H9 (cell line): ENCODE results near the gene ARFGEF3. TPM values are rescaled to one million over a fixed set of nuclear protein-coding genes. Genes with fewer than 3 reads are reported as not detected.

ENCODE experiments used
- DNase-seq: peaks from one replicate; pipeline ENCODE4 v3.0.0-alpha.2; 2017
- H2AFZ ChIP-seq: one replicate; pipeline ENCODE4 v1.6.1; 2013; ENCODE audit warnings: mild to moderate bottlenecking, low read length, control low read depth, moderate library complexity
- H2AK5ac ChIP-seq: 2 replicates; pipeline ENCODE4 v1.6.1; 2013; ENCODE audit warnings: low read length, control low read depth, mixed read lengths; ENCODE audit not compliant: insufficient read length
- H2BK120ac ChIP-seq: one replicate; pipeline ENCODE4 v1.6.1; 2013; ENCODE audit warnings: low read depth, mild to moderate bottlenecking, low read length, control low read depth, inconsistent platforms; ENCODE audit not compliant: poor library complexity, severe bottlenecking
- H2BK12ac ChIP-seq: 2 replicates; pipeline ENCODE4 v1.6.1; 2013; ENCODE audit warnings: low read length, control low read depth, mixed read lengths, low read depth; ENCODE audit not compliant: insufficient read length
- H2BK15ac ChIP-seq: 2 replicates; pipeline ENCODE4 v1.6.1; 2013; ENCODE audit warnings: low read depth, low read length, control low read depth
- H2BK20ac ChIP-seq: one replicate; pipeline ENCODE4 v1.6.1; 2013; ENCODE audit warnings: low read depth, mild to moderate bottlenecking, low read length, control low read depth, inconsistent platforms; ENCODE audit not compliant: poor library complexity, severe bottlenecking
- H2BK5ac ChIP-seq: 2 replicates; pipeline ENCODE4 v1.6.1; 2013; ENCODE audit warnings: low read length, control low read depth, mixed read lengths; ENCODE audit not compliant: insufficient read length
- H3K14ac ChIP-seq: 2 replicates; pipeline ENCODE4 v1.6.1; 2013; ENCODE audit warnings: low read length, control low read depth; ENCODE audit not compliant: insufficient read depth
- H3K18ac ChIP-seq: 2 replicates; pipeline ENCODE4 v1.6.1; 2013; ENCODE audit warnings: low read depth, mild to moderate bottlenecking, mixed read lengths, low read length, control low read depth; ENCODE audit not compliant: insufficient read length
- H3K23ac ChIP-seq: 2 replicates; pipeline ENCODE4 v1.6.1; 2013; ENCODE audit warnings: low read length, control low read depth, mixed read lengths, low read depth; ENCODE audit not compliant: insufficient read length
- H3K23me2 ChIP-seq: 2 replicates; pipeline ENCODE4 v1.6.1; 2013; ENCODE audit warnings: low read depth, mild to moderate bottlenecking, mixed read lengths, low read length, control low read depth; ENCODE audit not compliant: insufficient read length, poor library complexity, severe bottlenecking
- H3K27ac ChIP-seq: 2 replicates; pipeline ENCODE4 v1.5.1; 2013; ENCODE audit warnings: low read length, control low read depth, mixed read lengths, low read depth; ENCODE audit not compliant: insufficient read length
- H3K27me3 ChIP-seq: 2 replicates; pipeline ENCODE4 v1.6.1; 2013; ENCODE audit warnings: low read length, control low read depth, inconsistent platforms; ENCODE audit not compliant: insufficient read depth
- H3K4ac ChIP-seq: 2 replicates; pipeline ENCODE4 v1.6.1; 2013; ENCODE audit warnings: low read depth, mild to moderate bottlenecking, control low read depth, inconsistent platforms, low read length, moderate library complexity
- H3K4me1 ChIP-seq: 2 replicates; pipeline ENCODE4 v1.6.1; 2013; ENCODE audit warnings: low read length, control low read depth, inconsistent platforms; ENCODE audit not compliant: insufficient read depth
- H3K4me2 ChIP-seq: 2 replicates; pipeline ENCODE4 v1.6.1; 2013; ENCODE audit warnings: low read length, control low read depth, mixed read lengths; ENCODE audit not compliant: insufficient read length, insufficient read depth
- H3K56ac ChIP-seq: 2 replicates; pipeline ENCODE4 v1.6.1; 2013; ENCODE audit warnings: low read depth, mild to moderate bottlenecking, mixed read lengths, low read length, control low read depth; ENCODE audit not compliant: insufficient read length
- H3K79me1 ChIP-seq: 2 replicates; pipeline ENCODE4 v1.6.1; 2013; ENCODE audit warnings: low read depth, mild to moderate bottlenecking, moderate library complexity, low read length, control low read depth, inconsistent platforms; ENCODE audit not compliant: insufficient read depth, poor library complexity, severe bottlenecking
- H3K79me2 ChIP-seq: 2 replicates; pipeline ENCODE4 v1.6.1; 2013; ENCODE audit warnings: low read length, control low read depth, inconsistent platforms; ENCODE audit not compliant: insufficient read depth
- H3K9ac ChIP-seq: 2 replicates; pipeline ENCODE4 v1.6.1; 2013; ENCODE audit warnings: low read length, control low read depth, mixed read lengths; ENCODE audit not compliant: insufficient read length; ENCODE audit errors: extremely low read depth
- H3K9me3 ChIP-seq: one replicate; pipeline ENCODE4 v1.6.1; 2013; ENCODE audit warnings: low read depth, low read length, inconsistent platforms; ENCODE audit not compliant: control insufficient read depth
- H3T11ph ChIP-seq: one replicate; pipeline ENCODE4 v1.6.1; 2013; ENCODE audit warnings: mild to moderate bottlenecking, low read length, control low read depth, inconsistent platforms
- H4K20me1 ChIP-seq: one replicate; pipeline ENCODE4 v1.6.1; 2013; ENCODE audit not compliant: control insufficient read depth, insufficient read length, insufficient read depth
- H4K5ac ChIP-seq: 2 replicates; pipeline ENCODE4 v1.6.1; 2013; ENCODE audit warnings: low read depth, mild to moderate bottlenecking, mixed read lengths, low read length, control low read depth; ENCODE audit not compliant: insufficient read length
- H4K8ac ChIP-seq: replicated peaks from 2 replicates; pipeline ENCODE4 v1.6.1; 2013; ENCODE audit warnings: low read length, control low read depth, mixed read lengths, low read depth; ENCODE audit not compliant: insufficient read length
- H4K91ac ChIP-seq: 2 replicates; pipeline ENCODE4 v1.6.1; 2013; ENCODE audit warnings: low read depth, mild to moderate bottlenecking, moderate library complexity, mixed read lengths, low read length, control low read depth; ENCODE audit not compliant: insufficient read length
- H3K27ac Mint-ChIP-seq, 3 experiments: 2 replicates in 2 of 3; 3 replicates in 1 of 3; pipeline ENCODE4 v1.8.0; 2020 to 2021; ENCODE audit warnings: mixed read lengths in 3 of 3, mild to moderate bottlenecking in 1 of 3, moderate library complexity in 1 of 3
- H3K27me3 Mint-ChIP-seq: 2 replicates; pipeline ENCODE4 v1.8.0; 2021; ENCODE audit warnings: low read depth, mild to moderate bottlenecking, moderate library complexity, mixed read lengths
- H3K36me3 Mint-ChIP-seq, 3 experiments: 2 replicates in 2 of 3; 3 replicates in 1 of 3; pipeline ENCODE4 v1.8.0; 2020 to 2021; ENCODE audit warnings: low read depth in 3 of 3, mixed read lengths in 3 of 3; ENCODE audit not compliant: insufficient read depth in 1 of 3
- H3K4me1 Mint-ChIP-seq, 2 experiments: 2 replicates each; pipeline ENCODE4 v1.8.0; 2020; ENCODE audit warnings: mixed read lengths in 2 of 2
- H3K4me3 Mint-ChIP-seq, 2 experiments: 2 replicates in 1 of 2; 3 replicates in 1 of 2; pipeline ENCODE4 v1.8.0; 2020 to 2021; ENCODE audit warnings: mild to moderate bottlenecking in 2 of 2, mixed read lengths in 2 of 2, moderate library complexity in 1 of 2
- H3K9me3 Mint-ChIP-seq, 2 experiments: 2 replicates in 1 of 2; 3 replicates in 1 of 2; pipeline ENCODE4 v1.8.0; 2020; ENCODE audit warnings: mild to moderate bottlenecking in 2 of 2, mixed read lengths in 2 of 2, moderate library complexity in 1 of 2
- CTCF ChIP-seq: fragments of 200-600 bp; sonication (generic); conservative IDR thresholded peaks from 3 replicates; pipeline ENCODE4 v1.8.0; 2021; ENCODE audit warnings: antibody characterized with exemption, mild to moderate bottlenecking
- WGBS: extraction: QIAGEN DNeasy Blood & Tissue Kit; methylation state at CpG from one replicate; pipeline ENCODE4 v1.1.7; 2013; ENCODE audit warnings: missing lambda C conversion rate, low lambda C conversion rate, mixed read lengths; ENCODE audit not compliant: insufficient read length; ENCODE audit errors: extremely low coverage; 5-methylcytosine and 5-hydroxymethylcytosine counted together
- total RNA-seq: library from RNA; stranded (reverse); gene quantifications from 2 replicates; pipeline ENCODE4 v1.2.1, GENCODE V29; 2021

ARFGEF3 gene
- total RNA-seq, 1 experiment from 2014 or later, result 13.7 TPM

- Histone ChIP-seq H3K4me2 (no peak overlapping the region), H3K23me2 (no peaks in the 10 kb centered on the region), H2BK12ac (no peak overlapping the region), H2BK15ac (no peak overlapping the region), H4K8ac (no peak overlapping the region), H3K9me3 (no peaks in the 10 kb centered on the region), H3K23ac (no peak overlapping the region), H4K20me1 (no peaks in the 10 kb centered on the region), H3K14ac (no peak overlapping the region), H4K91ac (no peak overlapping the region), H3K9ac (no peak overlapping the region), H2BK120ac (no peak overlapping the region), H2BK20ac (no peak overlapping the region), H3K4ac (no peak overlapping the region), H4K5ac (no peak overlapping the region), H2BK5ac (no peak overlapping the region), H2AFZ (no peak overlapping the region), H3K79me2 (no peaks in the 10 kb centered on the region), H3K27me3 (no peaks in the 10 kb centered on the region), H3K4me1 (peaks cover 6% of the 10 kb centered on the region), H3K18ac (no peak overlapping the region), H3K56ac (no peak overlapping the region), H3K79me1 (no peaks in the 10 kb centered on the region), H3T11ph (no peak overlapping the region), H2AK5ac (no peak overlapping the region), H3K27ac (no peak overlapping the region)
- H3K27ac Mint-ChIP-seq, result no peak overlapping the region
- DNase-seq, result no peak
- H3K27me3 Mint-ChIP-seq, result no peaks in the 10 kb centered on the region
- H3K36me3 Mint-ChIP-seq, result no peaks in the 10 kb centered on the region
- no CpG with 5 or more reads among the region's 3 CpGs for WGBS
- TF ChIP-seq CTCF, result no peak
- peaks cover 15 to 30% of the 10 kb centered on the region in 2 experiments for H3K4me1 Mint-ChIP-seq
- H3K9me3 Mint-ChIP-seq, result no peaks in the 10 kb centered on the region
- H3K4me3 Mint-ChIP-seq, result no peak overlapping the region
These were observed 188.2 kb downstream of the ARFGEF3 start for GRCh38 chr6:138349891-138350290.
